GM12878 (cell line): ENCODE data around the gene GPC6. TPM values are rescaled to one million over a fixed set of nuclear protein-coding genes. Genes with fewer than 3 reads are reported as not detected.

Experiments used
- ATAC-seq: fragments of 200-7000 bp; cut with Tn5 transposase; 3 replicates; pipeline ENCODE4 v1.9.1; 2020; ENCODE audit warnings: mild to moderate bottlenecking, moderate library complexity
- BruUV-seq: library from RNA; stranded (reverse); fragments of 400-500 nt; replicated peaks from 2 replicates; lab custom pipeline; 2021; lab: Mats Ljungman, UMichigan
- CTCF ChIA-PET: fragments of 300-600 bp; sonication (Branson Sonifier 250); formaldehyde crosslinking; extraction: SDS; loops from one replicate; lab custom pipeline; 2021; ENCODE audit warnings: inconsistent platforms; lab: Yijun Ruan, JAX
- POLR2A ChIA-PET: fragments of 350-600 bp; formaldehyde crosslinking; extraction: SDS; loops from one replicate; lab custom pipeline; 2021; ENCODE audit warnings: inconsistent platforms; lab: Charles Lee
- RAD21 ChIA-PET: fragments of 300-600 bp; sonication (Branson Sonifier 250); formaldehyde crosslinking; loops from one replicate; lab custom pipeline; 2023; ENCODE audit warnings: antibody characterized with exemption; ENCODE audit not compliant: unreplicated experiment; lab: Charles Lee
- SMC1A ChIA-PET: fragments of 300-600 bp; sonication (Branson Sonifier 250); formaldehyde crosslinking; loops from one replicate; lab custom pipeline; 2023; ENCODE audit not compliant: unreplicated experiment, uncharacterized antibody; lab: Charles Lee
- DNase-seq: peaks from one replicate; pipeline ENCODE4 v3.0.0-alpha.2; 2011; ENCODE audit warnings: low read depth, low spot score
- FAIRE-seq: peaks from 3 replicates; lab custom pipeline; 2011; peaks lifted over from hg19 to GRCh38; lab: Jason Lieb, UNC
- H2AFZ ChIP-seq: 2 replicates; pipeline ENCODE4 v1.6.0; 2011; ENCODE audit warnings: low read depth, low read length, control low read depth; ENCODE audit not compliant: control insufficient read depth
- H3K27ac ChIP-seq: 2 replicates; pipeline ENCODE4 v1.5.1; 2011; ENCODE audit warnings: control low read depth; ENCODE audit not compliant: control insufficient read depth, insufficient read depth
- H3K27me3 ChIP-seq, 2 experiments: replicated peaks in 1 of 2; 2 replicates each; pipeline versions ENCODE4 v1.6.0 to v1.6.1; 2011; ENCODE audit warnings: low read length in 1 of 2; ENCODE audit not compliant: control insufficient read depth in 2 of 2, insufficient read depth in 2 of 2
- H3K36me3 ChIP-seq, 2 experiments: 2 replicates each; pipeline ENCODE4 v1.5.1; 2011; ENCODE audit warnings: low read length in 1 of 2; ENCODE audit not compliant: control insufficient read depth in 2 of 2, insufficient read depth in 2 of 2
- H3K4me1 ChIP-seq: 2 replicates; pipeline ENCODE4 v1.6.1; 2011; ENCODE audit warnings: mild to moderate bottlenecking, low read length, moderate library complexity, mixed read lengths; ENCODE audit not compliant: control insufficient read depth, insufficient read depth
- H3K4me2 ChIP-seq: 2 replicates; pipeline ENCODE4 v1.6.0; 2011; ENCODE audit warnings: control low read depth; ENCODE audit not compliant: control insufficient read depth, insufficient read depth
- H3K4me3 ChIP-seq: fragments of 200-600 bp; sonication (generic); 2 replicates; pipeline ENCODE4 v1.5.1; 2016
- H3K79me2 ChIP-seq: 2 replicates; pipeline ENCODE4 v1.6.0; 2011; ENCODE audit warnings: low read length; ENCODE audit not compliant: control insufficient read depth, insufficient read depth
- H3K9ac ChIP-seq: 2 replicates; pipeline ENCODE4 v1.8.0; 2011; ENCODE audit warnings: low read length, control low read depth, mixed read lengths; ENCODE audit not compliant: control insufficient read depth, insufficient read depth
- H3K9me3 ChIP-seq: replicated peaks from 3 replicates; pipeline ENCODE4 v1.5.1; 2011; ENCODE audit warnings: mild to moderate bottlenecking, low read length; ENCODE audit not compliant: control insufficient read depth, insufficient read depth
- H4K20me1 ChIP-seq: 2 replicates; pipeline ENCODE4 v1.6.0; 2011; ENCODE audit not compliant: control insufficient read depth, insufficient read depth
- FOS ChIP-seq: IDR thresholded peaks from 3 replicates; pipeline ENCODE4 v1.6.1; 2011; ENCODE audit warnings: borderline replicate concordance; ENCODE audit not compliant: insufficient read length; ENCODE audit errors: extremely low read depth
- KAT2A ChIP-seq: conservative IDR thresholded peaks from 2 replicates; pipeline ENCODE4 v1.6.1; 2011; ENCODE audit warnings: low read depth, low read length; ENCODE audit not compliant: control insufficient read depth
- RB1 ChIP-seq: fragments of 450-650 bp; formaldehyde crosslinking; IDR thresholded peaks from 2 replicates; pipeline ENCODE4 v1.6.1; 2017; ENCODE audit warnings: mild to moderate bottlenecking, borderline replicate concordance
- RUNX3 ChIP-seq: IDR thresholded peaks from 2 replicates; pipeline ENCODE4 v1.6.1; 2012; ENCODE audit warnings: low read length, inconsistent platforms
- SRF ChIP-seq, 2 experiments: IDR thresholded peaks; 2 replicates each; pipeline ENCODE4 v1.6.1; 2011; ENCODE audit warnings: low read depth in 2 of 2, low read length in 2 of 2, mild to moderate bottlenecking in 1 of 2, moderate library complexity in 1 of 2
- WRNIP1 ChIP-seq: IDR thresholded peaks from 2 replicates; pipeline ENCODE4 v1.6.1; 2011; ENCODE audit warnings: low read depth, low read length, improper control_type of control experiment, borderline replicate concordance
- ZNF24 ChIP-seq: fragments of 450-650 bp; IDR thresholded peaks from 2 replicates; pipeline ENCODE4 v1.6.1; 2017; ENCODE audit warnings: antibody characterized with exemption, mild to moderate bottlenecking
- WGBS: methylation state at CpG from one replicate; pipeline ENCODE4 v1.1.6; 2016; ENCODE audit warnings: low lambda C conversion rate; ENCODE audit not compliant: insufficient replicate concordance, insufficient coverage; ENCODE audit errors: missing lambda C conversion rate; 5-methylcytosine and 5-hydroxymethylcytosine counted together
- in situ Hi-C: fragments of 300-500 bp; cut with MboI; formaldehyde crosslinking; loops from 9 replicates; pipeline ENCODE4 v1.14.3; 2018; ENCODE audit warnings: mixed read lengths
- intact Hi-C: fragments of 100-400 bp; cut with micrococcal nuclease; formaldehyde crosslinking; loops from one replicate; pipeline ENCODE4 v1.14.2; 2022; ENCODE audit not compliant: unreplicated experiment
- polyA plus RNA-seq, 11 experiments: library from polyadenylated mRNA; depleted of rRNA in 4 of 11; unstranded in 6 of 11; stranded (reverse) in 5 of 11; fragments of >200 nt; fragmentation: Nextera tagmentation in 4 of 11; fragmentation: Illumina TruSeq in 1 of 11; extraction: Ambion mirVana in 4 of 11; extraction: Trizol in 1 of 11; gene quantifications; 1 replicate in 1 of 11; 2 replicates in 10 of 11; pipeline versions ENCODE4 v1.2.1 to v1.2.3, GENCODE V29; 2011 to 2016; ENCODE audit warnings: inconsistent platforms in 2 of 11, missing spikeins in 2 of 11, low read depth in 1 of 11
- total RNA-seq, 4 experiments: library from RNA; depleted of rRNA in 3 of 4; stranded (reverse); fragments of >200 nt in 3 of 4; fragmentation: Illumina TruSeq in 1 of 4; extraction: Trizol in 1 of 4; gene quantifications; 2 replicates each; pipeline versions ENCODE4 v1.2.1 to v1.2.3, GENCODE V29; 2013 to 2021
- TF ChIP-seq, protein P1 (sequence below): IDR thresholded peaks from 2 replicates; pipeline ENCODE4 v1.6.1; 2012; ENCODE audit warnings: low read depth, low read length, improper control_type of control experiment
- TF ChIP-seq, protein P2 (sequence below): fragments of 450-650 bp; formaldehyde crosslinking; IDR thresholded peaks from 2 replicates; pipeline ENCODE4 v1.4.0; 2020; ENCODE audit warnings: mild to moderate bottlenecking, moderate library complexity
- TF ChIP-seq, protein P3 (sequence below): fragments of 150-350 bp; IDR thresholded peaks from 2 replicates; pipeline ENCODE4 v1.6.1; 2016; ENCODE audit warnings: low read depth, low read length

Gene GPC6
- total and polyA plus RNA-seq, 10 of the 15 experiments (the other 5 are each of a cell fraction or from before 2014, with no cell fraction given), result 0.03 to 0.04 (median 0.03) TPM; not detected in 7

DNA sequence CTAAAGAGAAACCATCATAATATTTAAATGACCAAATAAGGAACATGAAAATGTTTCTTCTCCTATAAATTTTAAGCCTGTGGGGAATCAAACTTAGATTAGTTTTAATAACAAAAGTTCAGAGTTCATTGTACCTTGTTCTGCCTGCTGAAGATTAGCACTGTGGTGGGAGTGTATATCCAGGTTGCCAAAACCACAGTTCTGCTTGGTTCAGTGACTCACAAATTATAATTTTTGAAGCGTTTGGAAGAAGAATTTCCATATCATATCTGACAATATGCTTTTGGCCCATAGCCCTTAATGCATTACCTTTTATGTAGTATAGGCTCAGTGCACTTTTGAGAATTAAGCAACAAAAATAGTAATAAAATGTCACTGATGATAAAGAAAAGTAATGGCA, 545.2 kb downstream of the GPC6 start:
- FAIRE-seq (no peak), ATAC-seq (no peak), DNase-seq (no peak)
- TF ChIP-seq RB1, result no peak
- TF ChIP-seq, protein P1, sequence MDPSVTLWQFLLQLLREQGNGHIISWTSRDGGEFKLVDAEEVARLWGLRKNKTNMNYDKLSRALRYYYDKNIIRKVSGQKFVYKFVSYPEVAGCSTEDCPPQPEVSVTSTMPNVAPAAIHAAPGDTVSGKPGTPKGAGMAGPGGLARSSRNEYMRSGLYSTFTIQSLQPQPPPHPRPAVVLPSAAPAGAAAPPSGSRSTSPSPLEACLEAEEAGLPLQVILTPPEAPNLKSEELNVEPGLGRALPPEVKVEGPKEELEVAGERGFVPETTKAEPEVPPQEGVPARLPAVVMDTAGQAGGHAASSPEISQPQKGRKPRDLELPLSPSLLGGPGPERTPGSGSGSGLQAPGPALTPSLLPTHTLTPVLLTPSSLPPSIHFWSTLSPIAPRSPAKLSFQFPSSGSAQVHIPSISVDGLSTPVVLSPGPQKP, result no peak
- no peak for TF ChIP-seq ZNF24
- TF ChIP-seq RUNX3, result no peak
- TF ChIP-seq KAT2A, result no peak
- TF ChIP-seq SRF (IDR thresholded peaks at IDR 0.05; ENCODE audit: low read depth in 2 of 2, low read length in 2 of 2), result no peak
- TF ChIP-seq WRNIP1, result no peak
- in situ Hi-C loops, result no loop called here
- no peaks in the 10 kb centered on the region for H3K9me3 ChIP-seq
- H3K79me2 ChIP-seq, result no peaks in the 10 kb centered on the region
- H3K4me2 ChIP-seq, result no peak overlapping the region
- H3K36me3 ChIP-seq, result no peaks in the 10 kb centered on the region
- SMC1A ChIA-PET, result no interaction called here
- CTCF ChIA-PET, result no interaction called here
- H3K4me1 ChIP-seq, result no peaks in the 10 kb centered on the region
- POLR2A ChIA-PET, result no interaction called here
- intact Hi-C loops, result no loop called here
- no peak overlapping the region for H3K9ac ChIP-seq
- H3K4me3 ChIP-seq, result no peak overlapping the region
- no peaks in the 10 kb centered on the region for H4K20me1 ChIP-seq
- no peak overlapping the region for H2AFZ ChIP-seq
- no peak overlapping the region for H3K27ac ChIP-seq
- 5% methylated on average over 1 of the region's 1 CpG for WGBS
- RAD21 ChIA-PET, result no interaction called here
- BruUV-seq, result no TSS peak
- H3K27me3 ChIP-seq, result no peaks in the 10 kb centered on the region

DNA sequence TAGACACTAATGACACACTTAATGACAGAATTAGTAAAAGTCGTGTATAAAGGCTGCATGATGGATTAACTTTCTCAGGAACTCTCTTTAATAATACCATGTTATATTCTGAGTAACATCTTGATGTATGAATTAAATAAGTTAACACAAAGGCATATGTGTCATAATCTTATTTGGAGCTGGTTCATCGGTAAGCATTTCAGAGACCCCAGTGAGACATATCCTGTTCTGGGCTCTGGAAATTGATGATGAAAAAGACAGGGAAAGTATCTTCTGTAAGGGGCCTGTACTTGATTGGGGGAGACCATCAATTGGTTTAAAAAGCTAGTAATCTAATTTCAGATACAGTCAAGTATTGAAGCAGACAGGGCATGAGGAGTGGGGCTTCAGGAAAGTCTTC, 547.9 kb downstream of the GPC6 start:
- SMC1A ChIA-PET, result interaction anchor here (1.2 kb wide), 1 partner anchor 20 kb away, joined by 3 read pairs; no protein-coding TSS in a partner anchor
- RAD21 ChIA-PET, result no interaction called here
- TF ChIP-seq, protein P2, sequence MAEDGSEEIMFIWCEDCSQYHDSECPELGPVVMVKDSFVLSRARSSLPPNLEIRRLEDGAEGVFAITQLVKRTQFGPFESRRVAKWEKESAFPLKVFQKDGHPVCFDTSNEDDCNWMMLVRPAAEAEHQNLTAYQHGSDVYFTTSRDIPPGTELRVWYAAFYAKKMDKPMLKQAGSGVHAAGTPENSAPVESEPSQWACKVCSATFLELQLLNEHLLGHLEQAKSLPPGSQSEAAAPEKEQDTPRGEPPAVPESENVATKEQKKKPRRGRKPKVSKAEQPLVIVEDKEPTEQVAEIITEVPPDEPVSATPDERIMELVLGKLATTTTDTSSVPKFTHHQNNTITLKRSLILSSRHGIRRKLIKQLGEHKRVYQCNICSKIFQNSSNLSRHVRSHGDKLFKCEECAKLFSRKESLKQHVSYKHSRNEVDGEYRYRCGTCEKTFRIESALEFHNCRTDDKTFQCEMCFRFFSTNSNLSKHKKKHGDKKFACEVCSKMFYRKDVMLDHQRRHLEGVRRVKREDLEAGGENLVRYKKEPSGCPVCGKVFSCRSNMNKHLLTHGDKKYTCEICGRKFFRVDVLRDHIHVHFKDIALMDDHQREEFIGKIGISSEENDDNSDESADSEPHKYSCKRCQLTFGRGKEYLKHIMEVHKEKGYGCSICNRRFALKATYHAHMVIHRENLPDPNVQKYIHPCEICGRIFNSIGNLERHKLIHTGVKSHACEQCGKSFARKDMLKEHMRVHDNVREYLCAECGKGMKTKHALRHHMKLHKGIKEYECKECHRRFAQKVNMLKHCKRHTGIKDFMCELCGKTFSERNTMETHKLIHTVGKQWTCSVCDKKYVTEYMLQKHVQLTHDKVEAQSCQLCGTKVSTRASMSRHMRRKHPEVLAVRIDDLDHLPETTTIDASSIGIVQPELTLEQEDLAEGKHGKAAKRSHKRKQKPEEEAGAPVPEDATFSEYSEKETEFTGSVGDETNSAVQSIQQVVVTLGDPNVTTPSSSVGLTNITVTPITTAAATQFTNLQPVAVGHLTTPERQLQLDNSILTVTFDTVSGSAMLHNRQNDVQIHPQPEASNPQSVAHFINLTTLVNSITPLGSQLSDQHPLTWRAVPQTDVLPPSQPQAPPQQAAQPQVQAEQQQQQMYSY (CRISPR knock-in tag), result no peak
- TF ChIP-seq, protein P3, sequence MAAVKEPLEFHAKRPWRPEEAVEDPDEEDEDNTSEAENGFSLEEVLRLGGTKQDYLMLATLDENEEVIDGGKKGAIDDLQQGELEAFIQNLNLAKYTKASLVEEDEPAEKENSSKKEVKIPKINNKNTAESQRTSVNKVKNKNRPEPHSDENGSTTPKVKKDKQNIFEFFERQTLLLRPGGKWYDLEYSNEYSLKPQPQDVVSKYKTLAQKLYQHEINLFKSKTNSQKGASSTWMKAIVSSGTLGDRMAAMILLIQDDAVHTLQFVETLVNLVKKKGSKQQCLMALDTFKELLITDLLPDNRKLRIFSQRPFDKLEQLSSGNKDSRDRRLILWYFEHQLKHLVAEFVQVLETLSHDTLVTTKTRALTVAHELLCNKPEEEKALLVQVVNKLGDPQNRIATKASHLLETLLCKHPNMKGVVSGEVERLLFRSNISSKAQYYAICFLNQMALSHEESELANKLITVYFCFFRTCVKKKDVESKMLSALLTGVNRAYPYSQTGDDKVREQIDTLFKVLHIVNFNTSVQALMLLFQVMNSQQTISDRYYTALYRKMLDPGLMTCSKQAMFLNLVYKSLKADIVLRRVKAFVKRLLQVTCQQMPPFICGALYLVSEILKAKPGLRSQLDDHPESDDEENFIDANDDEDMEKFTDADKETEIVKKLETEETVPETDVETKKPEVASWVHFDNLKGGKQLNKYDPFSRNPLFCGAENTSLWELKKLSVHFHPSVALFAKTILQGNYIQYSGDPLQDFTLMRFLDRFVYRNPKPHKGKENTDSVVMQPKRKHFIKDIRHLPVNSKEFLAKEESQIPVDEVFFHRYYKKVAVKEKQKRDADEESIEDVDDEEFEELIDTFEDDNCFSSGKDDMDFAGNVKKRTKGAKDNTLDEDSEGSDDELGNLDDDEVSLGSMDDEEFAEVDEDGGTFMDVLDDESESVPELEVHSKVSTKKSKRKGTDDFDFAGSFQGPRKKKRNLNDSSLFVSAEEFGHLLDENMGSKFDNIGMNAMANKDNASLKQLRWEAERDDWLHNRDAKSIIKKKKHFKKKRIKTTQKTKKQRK, result no peak
- no peak for TF ChIP-seq FOS

More for the DNA sequence above, 547.9 kb downstream of the GPC6 start:
- intact Hi-C loops, result no loop called here
- Histone ChIP-seq H4K20me1 (no peaks in the 10 kb centered on the region), H2AFZ (no peak overlapping the region), H3K4me2 (no peak overlapping the region), H3K4me3 (no peak overlapping the region), H3K27me3 (no peaks in the 10 kb centered on the region), H3K4me1 (no peaks in the 10 kb centered on the region), H3K27ac (no peak overlapping the region), H3K79me2 (no peaks in the 10 kb centered on the region), H3K36me3 (no peaks in the 10 kb centered on the region), H3K9ac (no peak overlapping the region), H3K9me3 (no peaks in the 10 kb centered on the region)
- 2% methylated on average over 2 of the region's 2 CpGs for WGBS
- in situ Hi-C loops, result no loop called here
- no peak for DNase-seq
- BruUV-seq, result no TSS peak
- CTCF ChIA-PET, result no interaction called here
- POLR2A ChIA-PET, result no interaction called here
- ATAC-seq, result no peak
- no peak for FAIRE-seq
